ENCODE measurements around the gene NRN1L.

DNA sequence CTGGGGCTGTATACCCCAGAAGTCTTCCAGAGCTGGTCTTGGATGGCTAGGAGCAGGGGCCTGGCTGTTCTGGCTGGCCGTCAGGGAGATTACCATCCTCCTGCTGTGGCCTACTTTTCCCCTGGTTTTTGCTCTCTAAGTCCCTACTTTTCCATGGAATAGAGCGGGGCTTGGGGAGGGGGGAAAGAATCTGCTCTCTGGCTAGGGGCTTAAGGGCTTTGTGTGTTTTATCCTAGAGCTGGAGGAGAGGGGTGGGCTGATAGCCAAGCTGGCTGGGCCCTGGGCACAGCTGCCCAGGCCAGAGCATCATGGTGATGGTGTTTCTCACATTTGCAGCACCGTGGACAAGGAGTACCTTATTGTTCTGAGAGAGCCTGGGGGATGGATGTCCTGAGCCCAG, 3.6 kb downstream of the NRN1L start:
- TF ChIP-seq, protein P1, sequence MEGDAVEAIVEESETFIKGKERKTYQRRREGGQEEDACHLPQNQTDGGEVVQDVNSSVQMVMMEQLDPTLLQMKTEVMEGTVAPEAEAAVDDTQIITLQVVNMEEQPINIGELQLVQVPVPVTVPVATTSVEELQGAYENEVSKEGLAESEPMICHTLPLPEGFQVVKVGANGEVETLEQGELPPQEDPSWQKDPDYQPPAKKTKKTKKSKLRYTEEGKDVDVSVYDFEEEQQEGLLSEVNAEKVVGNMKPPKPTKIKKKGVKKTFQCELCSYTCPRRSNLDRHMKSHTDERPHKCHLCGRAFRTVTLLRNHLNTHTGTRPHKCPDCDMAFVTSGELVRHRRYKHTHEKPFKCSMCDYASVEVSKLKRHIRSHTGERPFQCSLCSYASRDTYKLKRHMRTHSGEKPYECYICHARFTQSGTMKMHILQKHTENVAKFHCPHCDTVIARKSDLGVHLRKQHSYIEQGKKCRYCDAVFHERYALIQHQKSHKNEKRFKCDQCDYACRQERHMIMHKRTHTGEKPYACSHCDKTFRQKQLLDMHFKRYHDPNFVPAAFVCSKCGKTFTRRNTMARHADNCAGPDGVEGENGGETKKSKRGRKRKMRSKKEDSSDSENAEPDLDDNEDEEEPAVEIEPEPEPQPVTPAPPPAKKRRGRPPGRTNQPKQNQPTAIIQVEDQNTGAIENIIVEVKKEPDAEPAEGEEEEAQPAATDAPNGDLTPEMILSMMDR (IDR thresholded peaks at IDR 0.05): no peak
- no peak for TF ChIP-seq POLR2A (IDR thresholded peaks at IDR 0.05)

Measured in adrenal gland (tissue), 5 donors.